GM21717 (cell line): Measurements from ENCODE around the gene NUP205.
"Not testable (repeated sequence)": the region's sequence is repeated elsewhere in the genome, so short reads cannot be mapped to it uniquely, and the experiment has no call there.

ENCODE experiments used
- ATAC-seq: cut with Tn5 transposase; IDR thresholded peaks from one replicate; pipeline ENCODE4 v1.9.1; 2021; ENCODE audit warnings: mild to moderate bottlenecking, moderate library complexity; ENCODE audit not compliant: unreplicated experiment

The NUP205 gene

GRCh38 chr7:135620447-135620846 lies 62.7 kb downstream of the NUP205 start:
- no peak for ATAC-seq

- ATAC-seq = no peak
These were observed 63.5 kb downstream of the NUP205 start for GRCh38 chr7:135620980-135621850.

GRCh38 chr7:135634191-135634878 lies 76.6 kb downstream of the NUP205 start:
- no peak for ATAC-seq

- ATAC-seq = not testable (repeated sequence)
These were observed 82.0 kb downstream of the NUP205 start for GRCh38 chr7:135639690-135640089.

- no peak for ATAC-seq
These were observed 86.4 kb downstream of the NUP205 start for GRCh38 chr7:135644154-135644553.

- ATAC-seq = no peak
These were observed 87.0 kb downstream of the NUP205 start for GRCh38 chr7:135644729-135645128.

- peak; percentile 56 for ATAC-seq
These were observed 87.7 kb downstream of the NUP205 start for GRCh38 chr7:135645296-135645904.

GRCh38 chr7:135647755-135648154 lies 90.0 kb downstream of the NUP205 start:
- ATAC-seq = no peak

- ATAC-seq = no peak
These were observed 90.5 kb downstream of the NUP205 start for GRCh38 chr7:135648235-135648634.

GRCh38 chr7:135650831-135651573 lies 93.3 kb downstream of the NUP205 start:
- ATAC-seq = no peak

- no peak for ATAC-seq
These were observed 95.8 kb downstream of the NUP205 start for GRCh38 chr7:135653340-135654080.

GRCh38 chr7:135658564-135658963 lies 100.8 kb downstream of the NUP205 start:
- ATAC-seq = no peak

GRCh38 chr7:135659159-135659846 lies 101.6 kb downstream of the NUP205 start:
- ATAC-seq = no peak

- ATAC-seq = no peak
These were observed 103.8 kb downstream of the NUP205 start for GRCh38 chr7:135661311-135662122.

GRCh38 chr7:135662123-135662372 lies 104.3 kb downstream of the NUP205 start:
- ATAC-seq = no peak

- peak; percentile 95 for ATAC-seq
These were observed 104.8 kb downstream of the NUP205 start, which contains the start of gene STMP1 for GRCh38 chr7:135662373-135663114. TSS of gene STMP1 (plus strand) at chr7:135662514.

- ATAC-seq = no peak
These were observed 106.4 kb downstream of the NUP205 start for GRCh38 chr7:135664046-135664589.

- no peak for ATAC-seq
These were observed 107.3 kb downstream of the NUP205 start for GRCh38 chr7:135665042-135665441.
